Neural cell (in vitro differentiated cells): Measurements from ENCODE around the gene TIMM44. TPM values are rescaled to one million over a fixed set of nuclear protein-coding genes. Genes with fewer than 3 reads are reported as not detected.

Source experiments
- H2AFZ ChIP-seq: fragments of 200-600, 300-800 bp; sonication (generic), shearing (Covaris generic); 2 replicates; pipeline ENCODE4 v1.6.0; 2014; ENCODE audit warnings: low read depth, mild to moderate bottlenecking, antibody characterized with exemption, low read length, moderate library complexity
- H3F3A ChIP-seq: fragments of 200-600 bp; shearing (Covaris generic); 2 replicates; pipeline ENCODE4 v1.6.1; 2016; ENCODE audit warnings: mild to moderate bottlenecking, moderate library complexity, mixed read lengths, antibody characterized with exemption, low read length; ENCODE audit not compliant: insufficient read depth, poor library complexity, severe bottlenecking
- H3K27ac ChIP-seq: fragments of 200-600, 300-800 bp; sonication (generic), shearing (Covaris generic); 2 replicates; pipeline ENCODE4 v1.5.1; 2014; ENCODE audit warnings: mild to moderate bottlenecking, low read length, moderate library complexity
- H3K27me3 ChIP-seq: fragments of 300-800, 200-600 bp; sonication (generic), shearing (Covaris generic); 2 replicates; pipeline ENCODE4 v1.6.0; 2014; ENCODE audit warnings: mild to moderate bottlenecking, low read depth, low read length, moderate library complexity; ENCODE audit not compliant: insufficient read depth
- H3K36me3 ChIP-seq: fragments of 300-800, 200-600 bp; sonication (generic), shearing (Covaris generic); 2 replicates; pipeline ENCODE4 v1.5.1; 2014; ENCODE audit warnings: mild to moderate bottlenecking, antibody characterized with exemption, low read length, moderate library complexity; ENCODE audit not compliant: insufficient read depth
- H3K4me2 ChIP-seq: fragments of 300-800, 200-600 bp; sonication (generic), shearing (Covaris generic); 2 replicates; pipeline ENCODE4 v1.6.0; 2014; ENCODE audit warnings: mild to moderate bottlenecking, low read length
- H3K4me3 ChIP-seq: fragments of 300-800, 200-600 bp; sonication (generic), shearing (Covaris generic); 2 replicates; pipeline ENCODE4 v1.5.1; 2014; ENCODE audit warnings: mild to moderate bottlenecking, low read length, moderate library complexity
- H3K79me2 ChIP-seq: fragments of 200-600 bp; shearing (Covaris generic); replicated peaks from 2 replicates; pipeline ENCODE4 v1.6.0; 2014; ENCODE audit warnings: mild to moderate bottlenecking, low read length, moderate library complexity; ENCODE audit not compliant: insufficient read depth
- H3K9ac ChIP-seq: fragments of 300-800, 200-600 bp; sonication (generic), shearing (Covaris generic); 2 replicates; pipeline ENCODE4 v1.6.1; 2016; ENCODE audit warnings: mild to moderate bottlenecking, low read length, mixed read lengths
- H3K9me2 ChIP-seq: fragments of 200-600 bp; shearing (Covaris generic); 2 replicates; pipeline ENCODE4 v1.6.1; 2016; ENCODE audit warnings: mild to moderate bottlenecking, low read length, mixed read lengths; ENCODE audit not compliant: insufficient read depth
- H3K9me3 ChIP-seq: fragments of 200-600, 300-800 bp; sonication (generic), shearing (Covaris generic); 2 replicates; pipeline ENCODE4 v1.6.1; 2016; ENCODE audit warnings: mild to moderate bottlenecking, mixed run types, low read length, moderate library complexity, mixed read lengths
- H4K20me1 ChIP-seq: fragments of 200-600 bp; shearing (Covaris generic); 2 replicates; pipeline ENCODE4 v1.6.1; 2016; ENCODE audit warnings: mild to moderate bottlenecking, mixed run types; ENCODE audit not compliant: insufficient read depth
- CTCF ChIP-seq: fragments of 450-650 bp; IDR thresholded peaks from 2 replicates; pipeline ENCODE4 v1.5.1; 2014; ENCODE audit warnings: antibody characterized with exemption, mild to moderate bottlenecking, moderate library complexity; ENCODE audit not compliant: poor library complexity, severe bottlenecking
- EP300 ChIP-seq: fragments of 450-650 bp; conservative IDR thresholded peaks from 2 replicates; pipeline ENCODE4 v1.6.1; 2014; ENCODE audit warnings: antibody characterized with exemption, mild to moderate bottlenecking, moderate library complexity; ENCODE audit not compliant: poor library complexity, severe bottlenecking
- EZH2 ChIP-seq: fragments of 200-600, 300-800 bp; shearing (Covaris generic), sonication (generic); IDR thresholded peaks from 2 replicates; pipeline ENCODE4 v1.6.1; 2014; ENCODE audit warnings: antibody characterized with exemption, low read length, borderline replicate concordance, mild to moderate bottlenecking; ENCODE audit not compliant: insufficient read depth, poor library complexity, severe bottlenecking
- MXI1 ChIP-seq: fragments of 450-650 bp; conservative IDR thresholded peaks from 2 replicates; pipeline ENCODE4 v1.6.1; 2014; ENCODE audit warnings: antibody characterized with exemption, mild to moderate bottlenecking; ENCODE audit not compliant: poor library complexity, severe bottlenecking
- POLR2AphosphoS5 ChIP-seq: IDR thresholded peaks from 2 replicates; pipeline ENCODE4 v1.6.1; 2012
- RAD21 ChIP-seq: fragments of 450-650 bp; conservative IDR thresholded peaks from 2 replicates; pipeline ENCODE4 v1.6.1; 2014; ENCODE audit warnings: antibody characterized with exemption, mild to moderate bottlenecking, moderate library complexity
- SMC3 ChIP-seq: fragments of 450-650 bp; conservative IDR thresholded peaks from 2 replicates; pipeline ENCODE4 v1.6.1; 2014; ENCODE audit warnings: antibody characterized with exemption, mild to moderate bottlenecking, moderate library complexity; ENCODE audit not compliant: poor library complexity
- TAF1 ChIP-seq: IDR thresholded peaks from 2 replicates; pipeline ENCODE4 v1.6.1; 2012; ENCODE audit warnings: low read depth
- polyA plus RNA-seq: library from polyadenylated mRNA; depleted of rRNA; stranded (reverse); fragments of >200 nt; gene quantifications from 2 replicates; pipeline ENCODE4 v1.2.3, GENCODE V29; 2014
- TF ChIP-seq, protein P1 (sequence below): IDR thresholded peaks from 2 replicates; pipeline ENCODE4 v1.6.1; 2012; ENCODE audit warnings: borderline replicate concordance

Gene TIMM44
- polyA plus RNA-seq, 1 donor from 2014 or later: 48.3 TPM

DNA sequence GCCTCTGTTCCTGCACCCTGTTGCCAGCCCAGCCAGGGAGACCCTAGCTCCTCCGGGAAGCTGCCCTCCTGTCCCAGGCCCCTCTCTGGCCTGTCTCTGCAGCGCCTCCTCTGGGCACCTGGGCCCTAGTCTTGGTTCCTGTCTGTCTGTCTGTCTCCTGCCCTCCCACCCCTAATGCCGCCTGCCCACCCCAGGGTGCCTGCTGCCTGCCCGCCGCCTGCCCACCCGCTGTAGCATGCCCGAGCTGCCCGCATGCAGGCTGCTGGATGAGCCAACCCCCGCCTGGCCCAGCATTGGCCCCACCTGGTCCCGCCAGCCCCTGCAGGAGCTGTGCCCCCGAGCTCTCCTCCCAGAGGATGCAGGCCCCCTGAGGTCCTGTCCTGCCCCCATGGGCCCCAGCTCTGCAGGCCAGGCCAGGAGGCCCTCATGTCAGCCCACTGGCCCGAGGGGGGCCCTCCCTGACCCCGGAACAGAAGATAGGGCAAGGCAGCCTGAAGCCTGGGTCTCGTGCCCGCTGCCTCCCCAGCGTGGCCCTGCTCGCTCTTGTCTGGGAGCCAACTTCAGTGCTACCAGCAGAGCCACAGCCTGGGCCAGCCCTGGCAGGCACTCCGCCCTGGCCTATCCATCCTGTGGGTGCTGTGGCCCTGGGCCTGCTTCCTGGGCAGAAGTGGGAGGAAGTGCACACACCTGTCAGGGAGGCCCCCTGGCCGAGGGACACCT lies 34.6 kb downstream of the TIMM44 start:
- no peak overlapping the region for H3K4me2 ChIP-seq
- no peaks in the 10 kb centered on the region for H3K9me2 ChIP-seq
- H4K20me1 ChIP-seq: no peaks in the 10 kb centered on the region
- H3K9me3 ChIP-seq: no peaks in the 10 kb centered on the region
- peaks cover 22% of the 10 kb centered on the region for H3K79me2 ChIP-seq
- no peak overlapping the region for H3K4me3 ChIP-seq
- no peak overlapping the region for H2AFZ ChIP-seq
- no peaks in the 10 kb centered on the region for H3F3A ChIP-seq
- H3K27ac ChIP-seq: no peak overlapping the region
- no peaks in the 10 kb centered on the region for H3K36me3 ChIP-seq
- TF ChIP-seq MXI1: no peak
- TF ChIP-seq EP300: no peak
- no peak for TF ChIP-seq CTCF
- TF ChIP-seq SMC3: no peak
- no peak for TF ChIP-seq EZH2
- TF ChIP-seq POLR2AphosphoS5: no peak
- TF ChIP-seq, protein P1, sequence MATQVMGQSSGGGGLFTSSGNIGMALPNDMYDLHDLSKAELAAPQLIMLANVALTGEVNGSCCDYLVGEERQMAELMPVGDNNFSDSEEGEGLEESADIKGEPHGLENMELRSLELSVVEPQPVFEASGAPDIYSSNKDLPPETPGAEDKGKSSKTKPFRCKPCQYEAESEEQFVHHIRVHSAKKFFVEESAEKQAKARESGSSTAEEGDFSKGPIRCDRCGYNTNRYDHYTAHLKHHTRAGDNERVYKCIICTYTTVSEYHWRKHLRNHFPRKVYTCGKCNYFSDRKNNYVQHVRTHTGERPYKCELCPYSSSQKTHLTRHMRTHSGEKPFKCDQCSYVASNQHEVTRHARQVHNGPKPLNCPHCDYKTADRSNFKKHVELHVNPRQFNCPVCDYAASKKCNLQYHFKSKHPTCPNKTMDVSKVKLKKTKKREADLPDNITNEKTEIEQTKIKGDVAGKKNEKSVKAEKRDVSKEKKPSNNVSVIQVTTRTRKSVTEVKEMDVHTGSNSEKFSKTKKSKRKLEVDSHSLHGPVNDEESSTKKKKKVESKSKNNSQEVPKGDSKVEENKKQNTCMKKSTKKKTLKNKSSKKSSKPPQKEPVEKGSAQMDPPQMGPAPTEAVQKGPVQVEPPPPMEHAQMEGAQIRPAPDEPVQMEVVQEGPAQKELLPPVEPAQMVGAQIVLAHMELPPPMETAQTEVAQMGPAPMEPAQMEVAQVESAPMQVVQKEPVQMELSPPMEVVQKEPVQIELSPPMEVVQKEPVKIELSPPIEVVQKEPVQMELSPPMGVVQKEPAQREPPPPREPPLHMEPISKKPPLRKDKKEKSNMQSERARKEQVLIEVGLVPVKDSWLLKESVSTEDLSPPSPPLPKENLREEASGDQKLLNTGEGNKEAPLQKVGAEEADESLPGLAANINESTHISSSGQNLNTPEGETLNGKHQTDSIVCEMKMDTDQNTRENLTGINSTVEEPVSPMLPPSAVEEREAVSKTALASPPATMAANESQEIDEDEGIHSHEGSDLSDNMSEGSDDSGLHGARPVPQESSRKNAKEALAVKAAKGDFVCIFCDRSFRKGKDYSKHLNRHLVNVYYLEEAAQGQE: no peak
- no peak for TF ChIP-seq RAD21
- no peak for TF ChIP-seq TAF1
- H3K9ac ChIP-seq: no peak overlapping the region
- H3K27me3 ChIP-seq: no peaks in the 10 kb centered on the region

DNA sequence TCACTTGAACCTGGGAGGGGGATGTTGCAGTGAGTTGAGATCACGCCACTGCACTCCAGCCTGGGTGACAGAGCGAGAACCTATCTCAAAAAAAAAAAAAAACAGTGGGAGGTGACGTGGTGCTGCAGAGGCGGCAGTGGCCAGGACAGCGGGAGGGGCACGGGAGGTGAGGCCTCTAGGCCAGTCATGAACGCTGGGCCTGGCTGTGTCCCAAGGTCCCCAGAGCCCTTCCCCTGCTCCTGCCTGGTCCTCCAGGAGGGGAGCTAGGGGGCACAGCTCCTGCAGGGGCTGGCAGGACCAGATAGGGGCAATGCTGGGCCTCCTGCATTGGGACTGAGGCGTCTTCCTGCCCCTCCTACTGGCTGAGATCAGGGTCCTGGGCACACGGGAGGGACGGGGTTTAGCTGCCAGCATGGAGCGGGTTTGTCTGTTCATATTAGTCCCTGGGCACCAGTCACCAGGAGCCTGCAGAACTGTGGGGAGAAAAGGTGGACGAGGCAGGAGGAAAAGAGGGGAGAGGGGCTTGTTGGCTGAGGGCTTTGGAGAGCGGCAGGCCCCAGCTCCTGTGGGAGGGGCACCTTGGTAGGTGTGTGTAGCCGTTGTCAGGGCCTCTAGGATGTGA lies 35.3 kb downstream of the TIMM44 start:
- H4K20me1 ChIP-seq: no peaks in the 10 kb centered on the region
- no peak for TF ChIP-seq POLR2AphosphoS5
- no peak for TF ChIP-seq SMC3
- no peak for TF ChIP-seq EZH2
- no peak for TF ChIP-seq RAD21
- TF ChIP-seq TAF1: no peak
- no peak for TF ChIP-seq MXI1
- TF ChIP-seq EP300: no peak

More for the DNA sequence above, 35.3 kb downstream of the TIMM44 start:
- Histone ChIP-seq H2AFZ (no peak overlapping the region), H3K9ac (no peak overlapping the region), H3K79me2 (peaks cover 22% of the 10 kb centered on the region), H3K27me3 (no peaks in the 10 kb centered on the region), H3K36me3 (no peaks in the 10 kb centered on the region), H3K9me3 (no peaks in the 10 kb centered on the region), H3K9me2 (no peaks in the 10 kb centered on the region), H3F3A (no peaks in the 10 kb centered on the region), H3K27ac (no peak overlapping the region), H3K4me3 (no peak overlapping the region), H3K4me2 (no peak overlapping the region)
